RKO (cell line): ENCODE measurements around the gene CSN1S1.
"Not testable (repeated sequence)": the region's sequence is repeated elsewhere in the genome, so short reads cannot be mapped to it uniquely, and the experiment has no call there.

ENCODE experiments used
- DNase-seq: peaks from one replicate; pipeline ENCODE4 v3.0.0-alpha.2; 2016; ENCODE audit warnings: low spot score

Gene CSN1S1

GRCh38 chr4:69930768-69931167 is at the start of gene CSN1S1:
Gene CSN1S1 (plus strand): TSS chr4:69931068. CDS start chr4:69932556, 1,488 bp downstream.
- no peak for DNase-seq

DNA sequence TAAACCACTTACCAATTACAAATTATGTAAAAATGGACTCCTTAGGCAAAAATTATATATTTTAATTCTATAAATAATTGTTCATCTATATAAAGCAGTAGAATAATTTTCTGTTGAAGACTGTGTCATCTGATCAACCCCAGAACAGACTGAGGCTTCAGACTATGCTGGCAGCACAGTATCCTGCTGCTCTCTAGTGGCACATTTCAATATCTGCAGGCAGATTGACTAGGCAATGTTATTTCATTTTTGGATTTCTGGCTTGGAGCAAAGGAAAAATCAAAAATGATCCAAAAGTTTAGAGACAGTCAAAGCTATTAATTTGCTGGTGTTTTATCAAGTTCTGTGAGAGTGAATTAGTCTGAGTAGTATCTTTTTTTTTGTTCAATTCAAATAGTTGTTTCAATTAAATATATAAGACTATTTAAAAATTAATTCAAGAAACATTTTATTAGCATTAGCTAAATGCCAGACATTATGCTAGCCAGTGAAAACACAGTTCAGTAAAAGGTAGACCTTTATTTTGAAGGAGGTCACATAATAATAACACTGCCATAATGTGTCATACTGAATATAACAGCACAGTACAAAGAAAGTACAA is 49.6 kb upstream of the CSN1S1 start:
- DNase-seq, result peak; percentile 77

- no peak for DNase-seq
Observed at GRCh38 chr4:69882150-69882549, 48.7 kb upstream of the CSN1S1 start.

GRCh38 chr4:69888336-69888735 is 42.5 kb upstream of the CSN1S1 start:
- DNase-seq, result no peak

- DNase-seq, result no peak
Observed at GRCh38 chr4:69894186-69894585, 36.7 kb upstream of the CSN1S1 start.

- no peak for DNase-seq
Observed at GRCh38 chr4:69894721-69895120, 36.1 kb upstream of the CSN1S1 start.

DNA sequence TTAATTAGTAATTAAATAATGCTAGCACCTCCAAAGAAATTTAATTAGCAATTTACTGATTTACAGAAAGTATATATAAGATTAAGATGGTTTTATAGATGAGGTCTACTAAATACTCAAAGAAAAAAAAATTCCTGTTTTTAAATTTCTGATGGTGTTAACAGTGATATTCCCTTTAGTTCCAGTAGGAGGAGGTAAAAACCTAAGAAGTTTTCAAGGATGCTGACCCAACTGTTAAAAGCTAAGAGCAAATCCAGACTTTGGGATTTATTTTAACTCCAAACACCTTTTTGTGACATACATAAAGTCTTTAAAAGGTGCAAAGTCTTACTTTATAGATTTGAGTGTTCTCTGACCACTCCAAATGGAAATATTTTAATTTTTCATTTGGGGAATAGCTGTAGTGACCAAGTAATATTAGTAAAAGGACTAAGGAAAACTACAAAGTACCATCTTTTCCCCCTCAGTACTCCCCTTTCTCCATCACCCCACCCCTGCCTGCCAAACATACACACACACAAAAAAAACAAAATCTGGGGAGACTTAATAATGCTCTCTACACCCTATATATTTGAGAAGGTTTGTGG is 34.2 kb upstream of the CSN1S1 start:
- peak; percentile 43 for DNase-seq

GRCh38 chr4:69907151-69907550 is 23.7 kb upstream of the CSN1S1 start:
- peak; percentile 5 for DNase-seq

- DNase-seq, result no peak
Observed at GRCh38 chr4:69909195-69909594, 21.7 kb upstream of the CSN1S1 start.

- no peak for DNase-seq
Observed at GRCh38 chr4:69910016-69910782, 20.7 kb upstream of the CSN1S1 start.

GRCh38 chr4:69920874-69921273 is 10.0 kb upstream of the CSN1S1 start:
- DNase-seq, result no peak

- not testable (repeated sequence) for DNase-seq
Observed at GRCh38 chr4:69923782-69924410, 7.0 kb upstream of the CSN1S1 start.

GRCh38 chr4:69934150-69934549 is 3.3 kb downstream of the CSN1S1 start:
- DNase-seq, result no peak

DNA sequence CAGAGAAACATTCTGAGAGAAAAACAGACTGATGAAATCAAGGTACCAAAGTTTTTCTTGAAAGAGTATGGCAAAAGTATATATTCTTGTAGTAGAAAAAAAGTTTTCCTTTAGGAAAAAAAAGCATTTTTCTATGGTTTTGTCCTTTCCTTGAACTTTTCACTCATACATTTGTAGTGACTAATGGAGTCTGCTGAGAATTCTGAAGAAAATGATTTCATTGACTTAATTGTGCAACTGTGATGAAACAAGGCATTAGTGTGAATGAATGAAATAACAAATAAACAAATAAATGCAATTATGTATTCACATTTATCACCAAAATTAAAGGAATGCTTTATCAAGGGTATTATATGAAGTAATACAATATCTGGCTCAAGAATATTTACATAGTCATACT is 5.7 kb downstream of the CSN1S1 start:
- DNase-seq, result no peak

GRCh38 chr4:69951602-69952001 is 20.7 kb downstream of the CSN1S1 start:
- DNase-seq, result no peak

DNA sequence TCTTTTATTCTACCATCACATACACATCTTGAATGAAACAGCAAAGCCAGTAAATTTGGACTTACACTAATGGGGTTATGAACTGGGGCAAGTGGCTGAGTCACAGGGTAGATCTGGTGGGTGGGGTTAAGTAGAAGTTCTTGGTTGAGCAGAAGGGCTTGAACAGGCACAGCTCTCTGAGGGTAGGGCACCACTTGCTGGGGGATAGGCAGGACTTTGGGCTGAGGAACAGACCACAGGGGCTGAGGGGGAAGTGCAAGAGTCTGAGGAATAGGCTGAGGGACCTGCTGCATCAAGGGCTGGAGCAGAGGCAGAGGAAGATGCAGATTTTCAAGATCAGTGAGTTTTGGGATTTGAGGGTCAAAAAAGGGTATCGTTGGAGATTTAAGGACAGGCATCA is 26.3 kb downstream of the CSN1S1 start:
- no peak for DNase-seq

GRCh38 chr4:69965628-69966027 is 34.8 kb downstream of the CSN1S1 start, which contains the start of gene CSN2:
Gene CSN2 (minus strand): TSS chr4:69965728. CDS start chr4:69960995, 4,733 bp downstream.
- no peak for DNase-seq

DNA sequence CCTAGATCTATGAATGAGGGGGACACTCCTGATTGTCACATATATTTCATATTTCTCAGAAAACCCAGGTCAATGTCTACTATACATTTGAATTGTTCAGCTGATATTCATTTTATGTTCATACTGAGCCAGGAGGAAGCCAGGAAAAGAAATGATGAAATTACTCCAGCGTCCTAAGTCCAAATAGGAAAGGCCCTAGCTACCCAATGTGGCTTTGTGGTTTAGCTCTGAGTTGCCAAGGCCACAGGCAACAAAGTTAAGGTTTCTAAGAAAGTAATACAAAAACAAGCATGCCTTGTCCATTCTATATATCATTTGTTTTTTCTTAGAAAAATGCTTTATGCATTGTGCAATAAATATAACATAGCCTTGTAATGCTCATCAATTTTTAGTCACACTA is 39.2 kb downstream of the CSN1S1 start:
- DNase-seq, result no peak

DNA sequence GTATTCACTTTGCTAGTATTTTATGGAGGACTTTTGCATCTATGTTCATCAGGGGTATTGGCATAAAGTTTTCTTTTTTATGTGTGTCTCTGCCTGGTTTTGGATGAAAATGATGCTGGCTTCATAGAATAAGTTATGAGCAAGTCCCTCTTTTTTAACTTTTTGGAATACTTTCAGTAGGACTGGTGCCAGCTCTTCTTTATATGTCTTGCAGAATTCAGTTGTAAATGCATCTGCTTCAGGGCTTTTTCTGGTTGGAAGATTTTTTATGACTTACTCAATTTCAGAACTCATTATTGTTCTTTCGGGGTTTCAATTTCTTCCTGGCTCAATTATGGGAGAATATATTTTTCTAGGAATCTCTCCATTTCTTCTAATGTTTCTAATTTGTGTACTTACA is 43.8 kb downstream of the CSN1S1 start:
- no peak for DNase-seq

GRCh38 chr4:69977582-69977981 is 46.7 kb downstream of the CSN1S1 start:
- no peak for DNase-seq

DNA sequence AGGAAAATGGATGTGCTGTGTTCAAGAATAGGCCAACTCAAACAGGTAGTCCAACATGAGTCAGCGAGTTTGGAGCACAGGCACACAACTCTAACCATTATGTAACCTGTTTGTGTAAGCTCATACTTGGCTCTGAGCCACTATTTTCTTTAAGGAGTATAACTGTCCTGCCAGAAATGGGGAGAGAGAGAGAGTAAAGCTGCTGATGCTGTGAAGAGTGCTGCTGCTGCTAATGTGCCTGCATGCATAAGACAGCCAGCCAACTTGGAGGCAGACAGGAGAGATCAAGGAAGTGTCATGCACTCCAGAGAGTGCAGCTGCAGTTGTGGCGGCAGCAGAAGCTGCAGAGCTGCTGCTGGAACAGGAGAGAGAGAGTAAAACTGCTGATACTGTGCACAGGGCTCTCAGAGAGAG is 53.2 kb downstream of the CSN1S1 start:
- DNase-seq, result peak; percentile 2

DNA sequence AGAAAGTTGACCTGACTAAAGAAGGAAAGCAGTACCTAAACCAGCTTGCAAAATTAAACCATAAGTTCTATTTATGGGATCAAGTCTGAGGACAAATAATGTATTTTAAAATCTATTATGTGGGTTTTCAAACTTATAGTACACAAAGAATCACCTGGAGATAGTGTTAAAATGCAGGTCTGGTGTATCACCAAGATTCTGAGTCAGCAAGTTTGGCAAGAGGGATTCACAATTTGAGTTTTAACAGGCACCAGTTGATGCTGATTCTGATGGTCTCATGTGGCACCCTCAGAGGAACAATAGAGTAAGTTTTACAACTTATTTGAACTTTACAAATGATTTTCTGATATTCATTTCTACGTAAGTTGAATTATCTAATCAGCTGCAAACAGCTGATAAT is 55.8 kb downstream of the CSN1S1 start:
- DNase-seq, result no peak

- no peak for DNase-seq
Observed at GRCh38 chr4:69991016-69991415, 60.1 kb downstream of the CSN1S1 start.
